ENCODE data around the gene SFT2D1. TPM values are rescaled to one million over a fixed set of nuclear protein-coding genes. Genes with fewer than 3 reads are reported as not detected.

SFT2D1 gene
- total RNA-seq, 1 experiment from 2014 or later, result 40.2 TPM

- no peak overlapping the region for H2BK5ac ChIP-seq (ENCODE audit: insufficient read length, low read length)
- no peak overlapping the region for H2AK5ac ChIP-seq (ENCODE audit: insufficient read length, low read length)
- H3K9me3 Mint-ChIP-seq, result no peaks in the 10 kb centered on the region
- no peak overlapping the region for H3K4ac ChIP-seq (ENCODE audit: low read depth, low read length)
- no peaks in the 10 kb centered on the region for H3K23me2 ChIP-seq (ENCODE audit: insufficient read length, low read depth, low read length, poor library complexity, severe bottlenecking)
- WGBS (ENCODE audit: extremely low coverage, insufficient read length, low lambda C conversion rate), result no CpG with 5 or more reads among the region's 8 CpGs
- H4K8ac ChIP-seq (replicated peaks; ENCODE audit: insufficient read length, low read depth, low read length), result no peak overlapping the region
- no peak overlapping the region for H3K18ac ChIP-seq (ENCODE audit: insufficient read length, low read depth, low read length)
- H3K79me2 ChIP-seq (ENCODE audit: insufficient read depth, low read length), result no peaks in the 10 kb centered on the region
- no peak overlapping the region for H2BK15ac ChIP-seq (ENCODE audit: low read depth, low read length)
- no peaks in the 10 kb centered on the region; the same call in 1 of the 2 replicates for H3K27me3 ChIP-seq (ENCODE audit: insufficient read depth, low read length)
- DNase-seq, result no peak
- H2BK120ac ChIP-seq (ENCODE audit: low read depth, low read length, poor library complexity, severe bottlenecking), result no peak overlapping the region
- H3K9me3 ChIP-seq (ENCODE audit: control insufficient read depth, low read depth, low read length), result no peaks in the 10 kb centered on the region
- H3K9ac ChIP-seq (ENCODE audit: extremely low read depth, insufficient read length, low read length), result no peak overlapping the region
- no peak overlapping the region for H2BK12ac ChIP-seq (ENCODE audit: insufficient read length, low read depth, low read length)
- no peak overlapping the region for H3K4me2 ChIP-seq (ENCODE audit: insufficient read depth, insufficient read length, low read length)
- no peak overlapping the region for H4K5ac ChIP-seq (ENCODE audit: insufficient read length, low read depth, low read length)
- H4K91ac ChIP-seq (ENCODE audit: insufficient read length, low read depth, low read length), result no peak overlapping the region
- H2BK20ac ChIP-seq (ENCODE audit: low read depth, low read length, poor library complexity, severe bottlenecking), result no peak overlapping the region
- no peak for TF ChIP-seq CTCF (conservative IDR thresholded peaks at IDR 0.05)
- H3K23ac ChIP-seq (ENCODE audit: insufficient read length, low read depth, low read length), result no peak overlapping the region
- peaks cover 63% of the 10 kb centered on the region for H3K27me3 Mint-ChIP-seq (ENCODE audit: low read depth)
- no peak overlapping the region for H3K27ac Mint-ChIP-seq
- H3K4me1 Mint-ChIP-seq, result no peaks in the 10 kb centered on the region
- H3K4me1 ChIP-seq (ENCODE audit: insufficient read depth, low read length), result 0 out of 2 replicates have a peak, but pooled peaks cover 2% of the 10 kb centered on the region
- no peaks in the 10 kb centered on the region; a peak in 1 of 7 replicates for H3K36me3 Mint-ChIP-seq (ENCODE audit: insufficient read depth in 1 of 3, low read depth in 3 of 3)
- no peaks in the 10 kb centered on the region for H3K79me1 ChIP-seq (ENCODE audit: insufficient read depth, low read depth, low read length, poor library complexity, severe bottlenecking)
- no peaks in the 10 kb centered on the region for H4K20me1 ChIP-seq (ENCODE audit: control insufficient read depth, insufficient read depth, insufficient read length)
- H3K4me3 Mint-ChIP-seq, result no peak overlapping the region
- no peak overlapping the region for H3T11ph ChIP-seq (ENCODE audit: low read length)
- H2AFZ ChIP-seq (ENCODE audit: low read length), result no peak overlapping the region
- H3K27ac ChIP-seq (ENCODE audit: insufficient read length, low read depth, low read length), result no peak overlapping the region
- H3K14ac ChIP-seq (ENCODE audit: insufficient read depth, low read length), result no peak overlapping the region
- no peak overlapping the region for H3K56ac ChIP-seq (ENCODE audit: insufficient read length, low read depth, low read length)
Measured at GRCh38 chr6:166278579-166279392, 63.6 kb downstream of the SFT2D1 start.
